ENCODE results near the gene ORAI2. TPM values are rescaled to one million over a fixed set of nuclear protein-coding genes. Genes with fewer than 3 reads are reported as not detected.
"Not testable (repeated sequence)": the region's sequence is repeated elsewhere in the genome, so short reads cannot be mapped to it uniquely, and the experiment has no call there.

ORAI2 gene
- total RNA-seq, 4 donors from 2014 or later, result 4.4 to 18.6 (median 7.7) TPM

DNA sequence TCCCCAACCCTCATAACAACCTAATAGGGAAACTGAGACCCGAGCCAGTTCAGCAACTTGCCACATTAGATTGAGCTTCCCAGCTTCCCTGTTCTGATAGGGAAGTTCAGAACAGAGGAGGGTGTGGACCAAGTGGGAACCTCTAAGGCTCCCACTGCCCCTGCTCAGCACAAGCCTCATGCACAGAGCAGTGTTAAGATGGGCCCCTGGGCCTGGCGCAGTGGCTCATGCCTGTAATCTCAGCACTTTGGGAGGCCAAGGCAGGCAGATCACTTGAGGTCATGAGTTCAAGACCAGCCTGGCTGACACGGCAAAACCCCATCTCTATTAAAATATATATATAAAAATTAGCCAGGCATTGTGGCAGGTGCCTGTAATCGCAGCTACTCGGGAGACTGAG, 63.9 kb downstream of the ORAI2 start:
- H3K27ac ChIP-seq; H3K36me3 ChIP-seq; H3K9me3 ChIP-seq; H3K4me1 ChIP-seq; DNase-seq (ENCODE audit: low spot score in 2 of 2); H3K27me3 ChIP-seq; H3K4me3 ChIP-seq: not testable (repeated sequence)
- WGBS, 2 donors, result no CpG with 5 or more reads among the region's 5 CpGs

DNA sequence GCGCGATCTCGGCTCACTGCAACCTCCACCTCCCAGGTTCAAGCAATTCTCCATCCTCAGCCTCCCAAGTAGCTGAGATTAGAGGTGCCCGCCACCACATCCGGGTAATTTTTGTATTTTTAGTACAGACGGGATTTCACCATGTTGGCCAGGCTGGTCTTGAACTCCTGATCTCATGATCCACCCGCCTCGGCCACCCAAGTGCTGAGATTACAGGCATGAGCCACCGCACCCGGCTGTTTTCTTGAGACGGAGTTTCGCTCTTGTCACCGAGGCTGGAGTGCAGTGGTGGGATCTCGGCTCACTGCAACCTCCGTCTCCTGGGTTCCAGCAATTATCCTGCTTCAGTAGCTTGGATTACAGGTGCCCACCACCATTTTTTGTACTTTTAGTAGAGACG, 64.9 kb downstream of the ORAI2 start:
- DNase-seq (ENCODE audit: low spot score in 2 of 2); H3K27me3 ChIP-seq; H3K9me3 ChIP-seq; H3K27ac ChIP-seq; H3K4me1 ChIP-seq; H3K36me3 ChIP-seq; H3K4me3 ChIP-seq: not testable (repeated sequence)
- 97 to 100% methylated on average over 3 to 4 of the region's 16 CpGs for WGBS, 2 donors

DNA sequence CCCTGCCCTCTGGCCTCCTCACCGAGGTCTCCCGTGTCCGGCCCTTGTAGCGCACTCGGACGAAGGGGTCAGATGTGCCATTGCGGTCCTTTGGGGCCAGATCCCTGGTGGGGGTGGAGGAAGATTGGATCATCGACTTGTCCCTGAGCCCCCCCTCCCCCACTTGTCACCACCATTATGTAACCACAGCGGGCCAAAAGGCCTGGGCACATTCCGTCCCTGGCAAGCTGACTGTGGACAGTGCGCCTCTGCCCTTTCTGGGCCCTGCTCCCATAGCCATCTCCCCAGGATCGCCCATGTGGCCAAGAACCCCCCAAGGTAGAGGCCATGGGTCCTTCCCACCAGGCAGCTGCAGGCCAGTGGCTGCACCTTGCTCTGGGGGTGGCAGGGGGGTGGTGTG, 69.8 kb downstream of the ORAI2 start:
- H3K9me3 ChIP-seq; H3K4me1 ChIP-seq; H3K4me3 ChIP-seq; DNase-seq (ENCODE audit: low spot score in 2 of 2); H3K36me3 ChIP-seq; H3K27me3 ChIP-seq; H3K27ac ChIP-seq: not testable (repeated sequence)
- no CpG with 5 or more reads among the region's 12 CpGs for WGBS, 2 donors

DNA sequence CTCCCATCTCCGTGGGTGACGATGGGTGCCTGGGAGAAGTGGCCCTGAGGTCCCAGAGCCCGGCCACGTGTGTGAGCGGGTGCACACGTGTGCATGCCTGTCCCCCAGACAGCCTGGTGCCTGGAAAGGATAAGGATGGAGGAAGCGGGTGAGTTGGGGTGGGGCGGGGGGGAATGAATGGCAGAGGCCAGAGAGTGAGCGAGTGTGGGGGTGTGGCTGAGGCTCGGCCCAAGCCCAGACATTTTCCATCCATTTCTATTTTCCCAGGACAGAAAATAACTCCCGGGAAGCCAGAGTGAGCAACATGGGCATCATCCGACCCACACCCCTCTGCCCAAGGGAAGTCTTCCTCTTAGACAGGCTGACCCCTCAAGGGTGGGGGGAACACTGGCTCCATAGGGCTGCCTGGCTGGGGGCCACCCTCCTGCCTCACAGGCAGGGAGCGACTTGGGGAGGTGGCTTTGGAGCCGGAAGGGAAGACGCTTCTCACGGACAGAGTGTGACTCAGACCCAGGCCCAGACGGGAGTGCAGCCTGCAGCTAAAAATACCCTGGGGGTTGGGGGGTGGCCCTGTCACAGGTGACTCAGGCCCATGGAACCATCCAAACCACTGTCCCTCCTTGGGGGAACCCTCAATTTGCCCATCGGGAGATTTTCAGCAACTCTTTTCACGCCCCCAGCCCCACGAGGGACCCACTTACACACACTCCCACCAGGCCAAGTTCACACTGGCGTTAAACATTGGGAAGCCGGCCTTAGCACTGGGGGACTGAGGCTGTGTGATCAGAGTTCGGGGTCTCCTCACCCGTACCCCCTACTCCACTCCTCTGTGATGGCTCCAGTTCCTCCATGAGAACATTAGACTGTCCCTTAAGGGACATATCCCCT, 72.2 kb downstream of the ORAI2 start:
- H3K9me3 ChIP-seq; H3K4me3 ChIP-seq; DNase-seq (ENCODE audit: low spot score in 2 of 2); H3K36me3 ChIP-seq; H3K4me1 ChIP-seq; H3K27me3 ChIP-seq; H3K27ac ChIP-seq: not testable (repeated sequence)
- WGBS, 2 donors, result 78 to 87% methylated on average over 5 to 6 of the region's 24 CpGs

Small RNAs within 50 kb of the gene (small RNA-seq; reads per million reads assigned to genes)
- gene MIR548O, result not detected

Other genes with a start within 250 kb of the ORAI2 start
- gene SH2B2, start 146.7 kb upstream of the ORAI2 start, total RNA-seq, result 10 to 100 TPM in 1 of 4 donors, 1 to 10 TPM in 3; 2.4 to 10.8 (median 7.6) TPM
- gene SPDYE6, start 77.1 kb upstream of the ORAI2 start, total RNA-seq, result not detected
- gene PRKRIP1, start 37.2 kb upstream of the ORAI2 start, total RNA-seq, result 10 to 100 TPM; 34.7 to 62.1 (median 48.5) TPM
- 10 to 100 TPM; 17.4 to 21.0 (median 19.1) TPM for gene ALKBH4, start 31.3 kb downstream of the ORAI2 start, total RNA-seq
- 10 to 100 TPM; 14.6 to 41.4 (median 28.2) TPM for gene LRWD1, start 31.4 kb downstream of the ORAI2 start, total RNA-seq
- 10 to 100 TPM in 3 of 4 donors, 1 to 10 TPM in 1; 9.6 to 24.0 (median 18.9) TPM for gene POLR2J, start 45.3 kb downstream of the ORAI2 start, total RNA-seq
- 10 to 100 TPM; 10.5 to 56.1 (median 32.3) TPM for gene RASA4B, start 84.2 kb downstream of the ORAI2 start, total RNA-seq
- 10 to 100 TPM in 1 of 4 donors, 1 to 10 TPM in 3; 1.5 to 10.0 (median 6.7) TPM for gene UPK3BL2, start 110.1 kb downstream of the ORAI2 start, total RNA-seq
- under 1 TPM in 1 of 4 donors, not detected in 3; 0.42 TPM for gene SPDYE2, start 117.7 kb downstream of the ORAI2 start, total RNA-seq
- 10 to 100 TPM in 3 of 4 donors, 1 to 10 TPM in 1; 9.6 to 27.8 (median 15.4) TPM for gene POLR2J3, start 139.0 kb downstream of the ORAI2 start, total RNA-seq
- gene RASA4, start 183.2 kb downstream of the ORAI2 start, total RNA-seq, result 10 to 100 TPM; 45.9 to 78.6 (median 56.7) TPM
- 10 to 100 TPM; 30.6 to 56.1 (median 40.6) TPM for gene UPK3BL1, start 209.2 kb downstream of the ORAI2 start, total RNA-seq
- gene SPDYE2B, start 216.7 kb downstream of the ORAI2 start, total RNA-seq, result not detected
- 1 to 10 TPM in 3 of 4 donors, under 1 TPM in 1; 0.22 to 7.3 (median 2.8) TPM for gene POLR2J2, start 238.1 kb downstream of the ORAI2 start, total RNA-seq

Measured in tibial nerve (tissue), 4 donors.